Measurements from ENCODE around the gene CYSTM1. TPM values are rescaled to one million over a fixed set of nuclear protein-coding genes. Genes with fewer than 3 reads are reported as not detected.

Gene CYSTM1
- total RNA-seq, 4 donors from 2014 or later = 44.9 to 77.6 (median 63.5) TPM

GRCh38 chr5:140240987-140241706, 66.2 kb downstream of the CYSTM1 start:
- H3K27ac ChIP-seq = peak overlapping the region in 2 of 4 donors; percentile 53 to 67
- H3K4me3 ChIP-seq = no peak overlapping the region
- no peaks in the 10 kb centered on the region for H3K27me3 ChIP-seq
- DNase-seq (ENCODE audit: low spot score in 2 of 2) = peak; percentile 69 to 76
- WGBS, 2 donors = 27 to 44% methylated on average over 6 to 9 of the region's 9 CpGs
- TF ChIP-seq EP300 (IDR thresholded peaks at IDR 0.05) (peak in 1 of 2 donors; percentile 49), CTCF (IDR thresholded peaks at IDR 0.05) (no peak)
- H3K36me3 ChIP-seq = peaks cover 0 to 21% (median 0%) of the 10 kb centered on the region in 3 donors
- H3K4me1 ChIP-seq = peaks cover 0 to 55% (median 32%) of the 10 kb centered on the region in 4 donors
- H3K9me3 ChIP-seq = no peaks in the 10 kb centered on the region

- WGBS, 2 donors = 63 to 67% methylated on average over 5 of the region's 5 CpGs
- DNase-seq (ENCODE audit: low spot score in 2 of 2) = no peak
- Histone ChIP-seq H3K27ac (peak overlapping the region in 3 of 4 donors; percentile 19 to 57 (median 53)), H3K27me3 (no peaks in the 10 kb centered on the region), H3K9me3 (no peaks in the 10 kb centered on the region), H3K4me1 (peaks cover 0 to 63% (median 38%) of the 10 kb centered on the region in 4 donors), H3K4me3 (no peak overlapping the region), H3K36me3 (peaks cover 0 to 21% (median 0%) of the 10 kb centered on the region in 3 donors)
- TF ChIP-seq POLR2A (IDR thresholded peaks at IDR 0.05) = no peak
- no peak for TF ChIP-seq EP300 (IDR thresholded peaks at IDR 0.05)
- no peak for TF ChIP-seq CTCF (IDR thresholded peaks at IDR 0.05)
Observed at GRCh38 chr5:140242099-140242498, 67.1 kb downstream of the CYSTM1 start.

GRCh38 chr5:140242890-140243585, 68.0 kb downstream of the CYSTM1 start:
- no peak for DNase-seq (ENCODE audit: low spot score in 2 of 2)
- Histone ChIP-seq H3K36me3 (peaks cover 0 to 16% (median 0%) of the 10 kb centered on the region in 3 donors), H3K4me3 (no peak overlapping the region), H3K27me3 (no peaks in the 10 kb centered on the region), H3K27ac (no peak overlapping the region), H3K4me1 (peaks cover 0 to 63% (median 38%) of the 10 kb centered on the region in 4 donors), H3K9me3 (no peaks in the 10 kb centered on the region)
- TF ChIP-seq CTCF (IDR thresholded peaks at IDR 0.05) (no peak), POLR2A (IDR thresholded peaks at IDR 0.05) (no peak), EP300 (IDR thresholded peaks at IDR 0.05) (no peak)
- 74 to 78% methylated on average over 4 of the region's 4 CpGs for WGBS, 2 donors

- no peaks in the 10 kb centered on the region for H3K9me3 ChIP-seq
- 75 to 84% methylated on average over 4 of the region's 4 CpGs for WGBS, 2 donors
- DNase-seq (ENCODE audit: low spot score in 2 of 2) = no peak
- H3K36me3 ChIP-seq = peaks cover 0 to 16% (median 0%) of the 10 kb centered on the region in 3 donors
- TF ChIP-seq POLR2A (IDR thresholded peaks at IDR 0.05) (no peak), CTCF (IDR thresholded peaks at IDR 0.05) (no peak), EP300 (IDR thresholded peaks at IDR 0.05) (no peak)
- peak overlapping the region in 1 of 4 donors; percentile 62 for H3K27ac ChIP-seq
- H3K27me3 ChIP-seq = no peaks in the 10 kb centered on the region
- H3K4me3 ChIP-seq = no peak overlapping the region
- peaks cover 0 to 63% (median 38%) of the 10 kb centered on the region in 4 donors for H3K4me1 ChIP-seq
Observed at GRCh38 chr5:140243706-140244250, 68.8 kb downstream of the CYSTM1 start.
